Suppressor macrophage treated with lipopolysaccharide for 1 hour (primary cell): ENCODE data around the gene SUPT6H.

Experiments
- DNase-seq, 3 donors: peaks; one replicate each; pipeline ENCODE4 v3.0.0-alpha.2; 2020 to 2022

The SUPT6H gene

DNA sequence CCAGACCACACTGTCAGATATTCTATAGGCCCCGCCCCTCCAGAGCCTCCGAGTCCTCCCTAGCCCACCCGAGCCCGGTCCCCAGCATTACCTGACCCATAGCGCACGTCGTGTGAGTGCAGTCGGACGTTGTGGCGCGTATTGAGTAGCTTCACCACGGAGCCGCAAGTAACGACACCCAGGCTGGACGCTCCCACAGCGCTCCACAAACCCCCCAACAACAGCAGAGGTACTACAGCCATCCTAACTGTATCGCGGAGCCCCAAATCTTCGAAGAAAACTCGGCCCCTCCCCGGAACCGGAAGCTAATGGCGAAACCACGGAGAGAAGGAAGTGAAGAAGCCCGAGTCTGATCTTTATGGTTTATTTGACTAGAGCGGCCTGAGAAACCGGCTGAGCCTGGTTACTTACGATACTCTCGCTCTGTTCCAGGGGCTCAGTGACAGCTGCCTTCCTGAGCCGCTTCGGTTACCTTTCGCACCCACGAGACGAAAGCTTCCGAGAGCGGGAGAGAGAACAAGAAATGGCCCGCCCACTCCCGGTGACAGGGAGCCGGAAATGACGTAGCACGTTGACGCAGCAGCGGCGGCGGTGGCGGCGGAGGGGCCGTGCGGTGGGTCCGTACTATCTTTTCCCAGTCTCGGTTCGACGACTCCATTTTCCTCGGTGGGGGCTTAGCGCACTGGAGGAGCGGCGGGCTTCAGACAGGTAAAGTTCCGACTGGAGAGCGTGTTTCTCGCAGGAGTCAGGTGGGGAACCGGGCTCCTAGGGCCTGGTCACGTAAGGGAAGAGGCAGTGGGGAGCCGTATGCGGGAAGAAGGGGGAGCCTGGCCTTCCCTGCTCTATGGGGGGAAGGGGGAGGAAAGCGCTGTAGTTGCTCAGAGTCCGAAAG lies at the start of gene SUPT6H, which contains the start of gene SDF2:
TSS of gene SUPT6H (plus strand) at position 571 of the 892 bp plus-strand sequence. CDS start 11,197 bp downstream, outside the sequence.
TSS of gene SDF2 (minus strand) at position 272 of the 892 bp plus-strand sequence. CDS start at position 242, 30 bp downstream.
- peak; percentile 94 to 96 (median 96) for DNase-seq

DNA sequence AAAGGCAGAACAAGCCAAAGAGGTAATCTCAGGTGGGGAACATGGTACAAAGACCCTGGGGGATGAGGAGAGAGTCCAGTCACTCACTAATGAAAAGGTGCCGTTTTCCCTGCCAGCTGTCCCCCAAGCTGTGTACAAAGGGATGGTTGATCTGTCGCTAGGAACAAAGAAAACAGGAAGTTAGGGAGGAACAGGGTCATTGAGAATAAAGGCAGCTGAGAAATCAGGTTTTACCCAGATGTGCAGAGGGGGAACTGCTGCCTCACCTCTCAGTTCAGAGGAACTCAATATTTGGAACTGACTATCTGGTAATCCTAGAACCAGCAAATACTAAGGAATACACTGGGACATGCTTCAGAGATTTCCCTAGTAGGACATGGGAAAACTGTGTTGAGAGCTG lies 49.5 kb upstream of the SUPT6H start:
- no peak for DNase-seq

DNA sequence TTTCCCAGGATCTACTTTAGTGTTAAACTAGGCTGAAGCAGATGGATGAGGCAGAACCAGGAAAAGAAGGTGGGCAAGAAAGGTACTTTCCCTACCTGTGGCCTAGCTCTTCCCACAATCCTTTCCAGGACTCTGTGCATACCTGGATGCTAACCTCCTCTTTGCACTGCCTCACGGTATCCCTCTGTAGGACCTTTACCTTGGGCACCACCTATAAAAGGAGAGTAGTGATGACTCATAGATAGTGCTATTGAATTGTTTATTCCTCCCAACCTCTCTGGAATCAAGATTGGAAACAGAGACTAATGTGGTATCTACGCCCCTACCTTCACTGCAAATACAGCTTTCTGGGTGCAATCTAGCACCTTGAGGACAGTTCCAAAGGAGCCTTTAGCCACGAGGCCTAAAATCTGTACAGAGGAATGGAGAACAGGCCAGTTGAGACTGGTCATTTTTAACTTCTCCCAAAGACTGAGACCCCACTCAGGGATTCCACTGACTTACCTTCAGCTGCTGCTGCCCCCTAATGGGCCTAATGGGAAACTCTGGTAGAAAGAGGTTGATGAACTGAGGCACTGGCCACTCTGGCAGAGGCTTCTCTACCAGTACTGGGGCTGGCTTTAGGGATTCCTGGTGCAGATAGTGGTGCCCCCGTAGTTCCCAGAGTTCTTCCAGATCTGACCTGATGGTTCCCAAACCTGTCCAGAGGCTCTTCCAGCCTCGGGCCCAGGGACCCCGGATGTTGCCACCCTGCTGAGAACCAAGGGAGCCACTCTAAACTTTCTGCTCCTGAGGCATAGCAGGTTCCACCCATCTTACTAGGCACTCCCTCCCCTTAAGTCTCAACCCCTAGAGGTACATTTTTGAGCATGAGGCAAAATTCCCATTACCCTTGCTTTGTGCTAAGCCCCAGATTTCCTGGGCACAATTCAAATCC lies 48.8 kb upstream of the SUPT6H start:
- DNase-seq: peak; percentile 36 to 55 (median 48)

DNA sequence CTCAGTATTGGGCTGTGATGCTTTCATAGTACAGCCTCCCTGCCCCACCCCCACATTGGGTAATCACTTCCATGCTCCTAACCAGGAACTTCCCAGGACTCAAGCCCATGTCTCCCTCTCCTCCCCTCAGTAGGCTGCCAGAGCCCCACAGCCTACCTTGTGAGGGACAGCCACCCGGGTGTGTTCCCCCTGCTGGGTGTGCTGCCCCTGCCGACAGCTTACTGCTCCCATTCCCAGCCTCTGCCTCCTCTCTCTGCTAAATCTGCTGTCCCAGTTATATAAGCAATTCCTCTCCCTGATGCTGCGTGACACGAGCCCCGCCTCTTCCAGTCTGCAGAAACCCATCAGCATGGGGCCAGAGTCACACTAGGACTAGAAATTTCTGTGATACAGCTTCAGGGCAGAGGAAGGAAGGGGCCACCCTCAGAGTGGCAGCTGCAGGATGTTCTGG lies 48.0 kb upstream of the SUPT6H start, which contains the start of gene RSKR:
TSS of gene RSKR (minus strand) at position 255 of the 451 bp plus-strand sequence. CDS start at position 231, 24 bp downstream.
- DNase-seq: no peak

DNA sequence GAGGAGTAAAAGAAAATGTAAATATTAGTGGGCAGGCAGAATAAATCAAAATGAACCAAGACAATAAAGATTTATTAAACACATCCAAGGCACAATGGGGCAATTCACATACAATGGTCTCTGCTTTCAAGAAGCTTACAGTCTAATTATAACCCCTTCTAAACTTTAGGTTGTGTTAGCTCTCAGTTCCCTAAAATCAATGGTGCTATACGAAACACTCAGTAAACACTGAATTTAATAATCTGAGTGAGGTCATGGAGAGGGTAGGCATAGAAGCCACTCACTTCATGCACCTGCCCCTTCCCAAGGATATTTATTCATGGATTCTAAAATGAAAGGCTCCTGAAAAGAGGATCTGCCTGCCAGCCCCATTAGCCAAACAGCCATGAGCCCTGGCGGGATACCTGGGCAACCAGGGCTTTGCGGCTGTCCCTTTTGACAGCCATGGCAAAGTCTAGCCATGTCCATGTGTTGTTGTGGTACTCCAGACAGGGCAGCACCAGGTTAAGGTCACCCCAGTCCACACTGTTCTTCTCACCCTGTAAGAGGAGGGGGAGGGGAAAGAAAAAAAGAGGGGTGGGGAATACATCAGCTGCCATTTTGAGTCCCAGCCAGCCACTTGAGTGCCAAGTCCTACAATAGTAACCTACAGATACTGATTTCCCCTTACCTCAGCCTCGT lies 46.6 kb upstream of the SUPT6H start:
- DNase-seq: no peak

DNA sequence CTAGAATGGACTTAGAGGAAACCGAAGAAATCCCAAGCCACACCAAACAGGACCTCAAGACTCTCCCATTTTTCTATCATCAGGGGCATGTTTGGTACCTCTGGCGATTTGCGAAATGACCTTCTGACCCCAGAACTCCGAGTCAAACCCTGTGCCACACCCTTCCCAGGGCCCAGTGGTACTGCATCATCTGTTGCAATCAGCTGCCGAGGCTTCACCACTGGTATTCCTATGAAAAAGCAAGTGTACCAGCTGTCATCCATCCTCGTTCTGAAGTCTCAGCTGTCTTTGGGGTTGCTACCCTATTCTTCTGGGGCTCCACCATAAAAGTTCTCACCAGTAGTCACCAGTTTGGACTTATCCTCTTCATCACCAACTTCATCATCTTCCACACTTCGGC lies 45.7 kb upstream of the SUPT6H start:
- no peak for DNase-seq

DNA sequence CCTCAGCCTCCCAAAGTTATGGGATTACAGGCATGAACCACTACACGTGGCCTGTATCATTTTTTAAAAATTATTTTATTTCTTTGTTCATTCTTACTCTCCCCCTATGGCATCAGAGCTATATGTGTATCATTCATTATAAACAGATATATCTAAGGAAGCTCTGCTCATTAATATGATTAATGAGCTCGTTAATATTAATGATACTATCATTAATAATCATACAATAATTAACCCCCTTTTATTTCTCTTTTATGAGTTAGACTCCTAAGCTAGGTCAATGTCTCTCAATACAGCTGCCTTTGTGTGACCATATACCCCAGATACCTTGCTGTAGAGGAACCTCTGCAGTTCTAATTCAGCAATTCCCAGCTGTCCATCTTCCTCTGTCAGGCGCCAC lies 43.5 kb upstream of the SUPT6H start:
- no peak for DNase-seq

DNA sequence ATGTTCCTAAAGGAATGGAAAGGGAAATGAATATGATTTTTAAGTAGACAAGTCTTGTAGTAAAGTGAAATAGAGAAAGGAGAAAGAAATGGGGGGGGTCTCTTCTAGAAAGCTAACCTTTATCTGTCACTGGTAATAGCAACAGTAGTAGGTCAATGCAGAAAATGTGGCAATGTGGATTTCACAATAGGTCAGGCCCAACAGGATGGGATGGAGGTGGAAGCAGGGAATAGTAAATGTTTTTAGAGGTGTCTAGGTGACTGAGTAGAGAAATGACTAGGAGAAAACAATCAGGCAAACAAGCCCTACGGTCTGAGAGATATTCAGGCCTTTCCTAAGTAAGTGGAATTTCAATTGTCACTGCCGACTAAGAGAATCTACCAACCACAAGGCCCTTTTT lies 42.0 kb upstream of the SUPT6H start:
- no peak for DNase-seq

DNA sequence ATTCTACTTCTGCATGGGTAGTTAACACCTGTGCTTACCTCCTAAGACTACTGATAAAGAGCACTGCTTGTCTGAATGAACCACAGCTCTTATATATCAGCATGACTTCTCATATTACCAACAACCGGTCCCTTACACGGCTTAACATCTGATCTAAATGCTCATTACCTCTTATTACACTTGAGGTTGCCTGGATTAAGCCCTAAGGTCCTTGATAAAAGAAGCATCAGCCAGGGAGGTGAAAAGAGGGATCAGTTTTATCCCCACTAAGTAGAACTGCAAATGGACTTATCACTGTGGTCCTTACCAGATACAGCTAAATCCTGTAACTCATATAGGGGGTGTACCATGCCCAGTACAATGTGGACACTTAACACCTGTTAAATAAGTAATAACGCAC lies 39.8 kb upstream of the SUPT6H start:
- DNase-seq: no peak

DNA sequence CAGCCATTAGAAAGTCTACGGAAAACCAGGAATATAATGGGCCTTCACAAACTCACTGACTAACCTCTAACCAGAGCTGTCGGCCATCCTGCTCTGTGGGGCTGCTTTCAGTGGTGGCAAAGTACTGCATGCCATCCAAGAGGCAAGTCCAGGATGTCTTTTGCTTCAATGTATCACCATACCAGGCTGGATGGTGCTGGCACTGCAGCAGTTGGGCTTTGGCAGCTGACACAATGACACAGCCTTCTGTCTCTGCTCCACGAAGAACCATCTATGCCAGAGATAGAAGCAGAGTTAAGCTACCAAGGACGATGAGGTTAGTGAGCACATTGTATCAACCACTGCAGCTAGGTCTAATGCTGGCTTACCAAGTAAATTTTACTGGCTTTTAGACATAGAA lies 38.3 kb upstream of the SUPT6H start:
- DNase-seq: no peak

DNA sequence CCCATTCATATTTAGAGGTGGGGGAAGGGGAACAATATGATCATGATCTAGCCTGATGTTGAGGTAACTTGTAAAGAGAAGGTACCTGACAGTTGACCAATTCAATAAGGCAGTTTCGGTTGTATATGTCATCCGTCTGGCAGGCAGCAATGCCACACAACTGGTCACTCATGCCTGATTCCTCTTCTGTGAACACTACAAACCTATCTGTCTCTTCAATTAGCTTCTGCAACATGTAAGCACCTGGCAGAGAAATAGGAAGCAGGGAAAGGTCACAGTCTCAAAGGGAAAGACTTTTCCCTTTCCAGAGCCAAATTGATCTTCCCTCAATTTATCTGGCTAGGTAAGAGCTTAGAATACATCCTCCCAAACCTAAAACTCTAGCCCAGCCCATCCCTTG lies 37.9 kb upstream of the SUPT6H start:
- no peak for DNase-seq

DNA sequence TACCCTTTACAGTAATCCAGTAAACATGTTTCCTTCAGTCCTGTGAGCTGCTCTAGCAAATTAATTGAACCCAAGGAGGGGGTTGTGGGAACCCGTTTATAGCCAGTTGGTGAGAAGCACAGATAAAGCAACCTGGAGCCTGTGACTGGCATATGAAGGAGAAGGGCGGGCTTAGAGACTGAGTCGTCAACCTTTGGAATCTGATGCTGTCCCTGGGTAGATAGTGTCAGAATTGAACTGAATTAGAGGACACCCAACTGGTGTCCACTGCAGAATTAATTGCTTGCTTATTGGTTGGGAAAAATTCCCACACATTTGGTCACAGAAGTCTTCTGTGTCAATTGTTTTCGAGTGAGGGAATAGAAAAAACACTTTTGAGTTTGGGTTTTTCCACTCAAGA lies 35.2 kb upstream of the SUPT6H start:
- no peak for DNase-seq

DNA sequence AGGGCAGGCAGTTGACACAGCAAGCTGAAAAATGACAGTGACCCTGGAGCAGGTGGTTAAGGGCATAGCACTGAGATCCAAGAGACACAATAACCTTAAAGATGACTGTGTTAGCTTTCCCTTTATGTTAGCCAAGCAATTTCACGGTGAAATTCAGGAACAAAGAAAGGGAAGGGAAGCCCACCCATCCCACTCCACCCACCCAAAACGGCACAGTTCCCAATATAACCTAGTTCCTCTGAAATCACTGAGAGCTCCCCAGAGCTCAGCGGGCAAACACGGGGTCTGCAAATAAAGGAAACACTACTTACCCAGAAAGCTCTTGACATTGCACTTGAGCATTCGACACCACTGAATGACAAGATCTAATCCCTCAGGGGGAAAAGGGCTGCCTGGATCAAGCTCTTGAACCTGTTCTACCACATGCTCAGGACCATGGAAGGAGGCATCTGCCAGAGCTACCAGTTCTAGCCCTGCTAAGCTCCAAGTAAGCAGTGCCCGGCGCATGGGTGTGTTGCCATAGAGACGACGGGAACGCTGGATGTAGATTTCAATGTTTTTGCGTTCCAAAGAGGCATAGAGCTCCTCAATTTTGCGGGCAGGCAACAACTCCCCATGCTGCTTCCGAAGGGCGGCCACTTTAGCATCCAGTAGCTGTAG lies 27.7 kb upstream of the SUPT6H start:
- DNase-seq: peak; percentile 40 to 59 (median 54)

DNA sequence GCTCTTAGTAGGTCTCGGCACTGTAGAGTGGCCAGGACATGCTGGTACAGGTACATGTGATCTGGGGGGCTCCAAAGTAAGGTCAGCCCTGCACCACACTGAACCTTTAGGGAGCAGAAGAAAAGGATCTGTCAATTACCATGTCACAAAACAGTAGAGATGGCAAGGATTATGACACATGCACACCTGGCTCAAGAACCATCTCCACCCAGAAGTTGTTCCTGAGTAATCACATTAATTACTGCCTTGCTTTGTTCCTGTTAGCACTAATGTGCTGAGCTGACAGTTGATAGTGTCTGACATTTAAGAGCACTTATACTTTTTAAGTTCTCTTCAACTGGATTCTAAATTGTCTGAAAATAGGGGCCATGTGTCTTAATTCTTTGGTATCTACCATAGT lies 26.5 kb upstream of the SUPT6H start:
- DNase-seq: no peak

DNA sequence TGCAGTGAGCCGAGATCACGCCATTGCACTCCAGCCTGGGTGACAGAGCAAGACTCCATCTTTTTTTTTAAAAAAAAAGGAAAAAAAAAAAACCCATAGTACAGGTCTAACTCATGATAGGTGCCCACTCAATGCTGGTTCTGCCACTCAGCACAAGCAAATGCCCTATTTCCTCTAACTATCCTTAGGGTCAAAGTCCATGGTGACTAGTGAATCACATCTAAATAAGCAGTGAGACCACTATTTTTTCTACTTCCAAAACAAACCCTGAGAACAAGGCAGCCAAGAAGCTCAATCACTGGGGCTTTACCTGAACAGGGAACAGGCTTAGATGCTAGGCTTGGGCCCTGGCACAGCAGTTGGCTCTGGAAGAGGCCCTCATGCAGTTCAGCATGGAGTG lies 20.4 kb upstream of the SUPT6H start:
- no peak for DNase-seq

DNA sequence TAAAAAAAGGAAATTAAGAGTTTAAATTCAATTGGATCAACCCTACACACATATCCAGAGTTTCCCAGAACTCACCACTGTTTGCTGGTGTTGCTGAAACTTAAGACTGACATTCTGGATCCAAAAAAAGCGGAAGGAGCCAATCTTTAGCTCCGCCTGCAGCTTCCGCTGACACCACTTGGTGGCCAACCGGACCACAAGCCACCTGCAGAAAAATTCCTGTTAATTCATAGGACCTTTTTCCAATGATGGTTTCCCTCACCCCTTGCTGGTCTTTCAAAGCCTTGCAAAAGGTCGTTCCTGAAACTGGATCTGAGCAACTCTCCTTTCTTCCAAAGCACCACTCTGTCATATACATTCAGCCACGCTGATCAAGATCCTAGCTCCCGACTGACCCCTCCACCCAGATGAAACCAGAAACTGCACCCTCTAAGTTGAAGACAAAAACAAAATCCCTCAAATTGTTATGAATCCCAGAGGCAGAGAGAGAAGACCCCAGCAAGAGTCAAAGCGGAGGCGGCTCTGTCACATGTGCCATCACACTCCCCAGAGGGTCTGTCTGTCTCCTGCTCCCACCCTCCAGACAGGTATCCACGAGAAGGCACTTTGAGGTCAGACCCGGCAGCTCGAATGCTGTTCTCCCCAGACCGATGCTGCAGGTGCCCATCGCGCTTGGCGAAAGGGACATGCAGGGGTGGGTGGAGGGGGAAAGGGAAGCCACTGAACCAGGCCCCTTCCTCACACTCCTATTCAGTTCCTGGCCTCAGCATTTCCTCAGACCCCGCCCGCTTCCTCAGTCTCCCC lies 17.8 kb upstream of the SUPT6H start:
- peak; percentile 78 to 85 (median 82) for DNase-seq

DNA sequence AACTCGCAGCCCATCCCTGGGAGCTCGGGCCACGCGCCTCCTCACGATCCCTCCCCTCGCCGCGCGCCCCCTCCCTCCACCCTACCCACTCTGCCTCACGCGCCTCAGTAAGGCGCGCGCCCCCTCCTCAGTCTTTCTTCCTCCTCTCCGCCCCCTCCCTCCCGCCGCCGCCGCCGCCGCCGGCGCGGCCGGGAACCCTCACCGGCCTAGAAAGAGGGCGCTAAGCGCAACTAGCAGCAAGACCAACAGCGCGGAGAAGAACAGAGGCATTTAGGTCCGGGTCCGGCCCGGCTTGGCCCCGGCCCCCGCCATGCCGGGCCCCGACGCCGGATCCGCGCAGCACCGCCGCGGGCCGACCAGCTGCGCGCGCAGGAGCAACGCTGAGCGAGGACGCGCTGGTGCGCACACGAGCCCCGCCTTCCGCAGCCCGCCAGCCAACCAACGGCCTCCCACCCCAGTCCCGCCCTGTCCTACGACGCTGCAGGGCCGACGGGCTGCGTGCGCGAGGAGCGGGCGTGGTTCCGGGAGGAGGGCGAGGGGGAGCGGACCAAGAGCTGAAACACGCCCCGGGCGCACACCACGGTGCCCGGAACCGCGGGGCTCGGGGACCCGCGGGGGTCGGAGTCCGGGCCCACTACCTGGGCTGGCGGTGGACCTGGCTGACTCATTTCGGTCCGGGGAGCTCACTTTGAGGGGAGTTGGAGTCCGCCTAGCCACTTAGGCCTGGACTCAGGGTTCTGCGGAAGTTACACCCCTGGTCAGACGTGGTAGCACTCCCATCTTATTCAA lies 17.0 kb upstream of the SUPT6H start, which contains the start of gene BLTP2:
TSS of gene BLTP2 (minus strand) at position 372 of the 789 bp plus-strand sequence. CDS start at position 270, 102 bp downstream.
- DNase-seq: peak; percentile 96 to 99 (median 98)

DNA sequence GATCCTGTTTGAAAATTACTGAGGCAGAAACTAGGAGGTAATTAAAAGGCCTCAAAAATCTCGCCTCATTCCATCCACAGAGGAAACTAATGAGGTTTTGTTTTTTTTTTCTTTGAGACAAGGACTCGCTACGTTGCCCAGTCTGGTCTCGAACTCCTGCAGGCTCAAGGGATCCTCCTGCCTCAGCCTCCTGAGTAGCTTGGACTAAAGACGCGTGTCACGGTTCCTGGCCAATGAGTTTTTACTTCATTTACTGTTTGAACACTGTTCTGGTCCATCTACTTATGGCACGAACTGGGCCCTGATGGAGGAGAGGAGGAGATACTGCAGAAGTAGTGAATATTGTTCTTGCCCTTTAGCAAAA lies 16.4 kb upstream of the SUPT6H start:
- no peak for DNase-seq

DNA sequence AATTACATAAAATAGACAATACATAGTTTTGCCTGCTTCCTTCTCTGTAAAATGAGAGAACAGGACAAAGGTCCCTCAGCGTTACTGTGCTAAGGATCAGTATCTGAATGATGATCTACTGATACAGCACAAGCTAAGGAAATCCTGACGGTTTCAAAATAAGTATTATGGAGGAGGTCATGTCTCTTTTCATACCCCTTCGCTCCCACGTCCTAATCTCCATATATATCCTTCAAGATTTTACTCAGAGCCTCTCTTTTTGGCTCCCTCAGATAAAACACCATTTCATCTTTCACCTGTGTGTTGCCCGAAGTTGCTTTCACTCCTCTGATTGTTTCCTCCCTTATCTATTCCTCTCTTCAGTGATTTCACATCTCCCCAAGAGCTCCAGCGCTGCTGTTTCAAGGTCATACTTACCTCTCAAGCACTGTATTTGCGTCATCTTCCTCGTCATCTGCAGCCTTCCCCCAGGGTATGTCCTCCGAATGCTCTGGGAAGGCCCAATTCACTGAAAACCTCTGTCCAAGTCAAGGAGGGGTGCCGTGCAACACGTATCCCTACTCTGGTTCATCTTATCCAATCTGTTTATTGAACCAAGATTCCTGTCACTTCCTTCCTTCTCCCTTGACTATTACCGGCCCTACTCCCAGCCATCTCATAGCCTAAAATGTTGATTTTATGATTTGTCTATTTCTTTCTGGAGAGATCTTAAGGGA lies 15.8 kb upstream of the SUPT6H start:
- DNase-seq: no peak

DNA sequence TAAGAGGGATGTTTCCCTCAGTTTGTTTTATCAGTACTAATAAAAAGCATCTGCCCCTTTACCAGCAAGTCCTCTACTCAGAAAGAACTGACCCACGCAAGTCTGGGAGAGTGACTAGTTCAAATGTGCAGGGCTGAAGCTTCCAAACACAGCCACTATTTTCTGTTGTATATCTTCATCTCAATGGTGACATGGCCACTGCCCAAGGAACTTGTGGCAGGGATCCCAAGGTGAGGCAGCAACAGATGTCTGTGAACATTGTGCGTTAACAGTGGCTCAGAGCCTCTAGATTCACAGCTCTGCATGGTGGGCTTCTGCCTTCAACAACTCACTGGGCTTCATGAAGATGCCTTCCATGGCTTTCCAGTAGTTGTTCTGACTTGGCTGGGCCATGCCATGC lies 13.3 kb upstream of the SUPT6H start:
- no peak for DNase-seq
